Sigmoid colon (tissue), 7 donors: ENCODE results near the gene LTBP3. TPM values are rescaled to one million over a fixed set of nuclear protein-coding genes. Genes with fewer than 3 reads are reported as not detected.

ENCODE experiments used
- DNase-seq: peaks from one replicate; pipeline ENCODE4 v3.0.0-alpha.2; 2019
- H3K27ac ChIP-seq, 4 donors: fragments of 200-600 bp; sonication (generic); one replicate each; pipeline ENCODE4 v1.5.1; 2016 to 2019; ENCODE audit warnings: mild to moderate bottlenecking in 1 of 4
- H3K27me3 ChIP-seq, 3 donors: fragments of 200-600 bp; sonication (generic); one replicate each; pipeline ENCODE4 v1.5.1; 2019; ENCODE audit warnings: mild to moderate bottlenecking in 1 of 3
- H3K36me3 ChIP-seq, 4 donors: fragments of 200-600 bp; sonication (generic); one replicate each; pipeline ENCODE4 v1.5.1; 2016 to 2019
- H3K4me1 ChIP-seq, 4 donors: fragments of 200-600 bp; sonication (generic); one replicate each; pipeline ENCODE4 v1.5.1; 2017 to 2019
- H3K4me3 ChIP-seq, 4 donors: fragments of 200-600 bp; sonication (generic); one replicate each; pipeline ENCODE4 v1.5.1; 2017 to 2019; ENCODE audit warnings: mild to moderate bottlenecking in 2 of 4, moderate library complexity in 1 of 4
- H3K9me3 ChIP-seq, 4 donors: fragments of 200-600 bp in 3 of 4; sonication (generic) in 3 of 4; one replicate each; pipeline versions ENCODE4 v1.5.1 to v1.6.1; 2013 to 2019
- EP300 ChIP-seq, 4 donors: sonication (generic); formaldehyde crosslinking; IDR thresholded peaks; one replicate each; pipeline ENCODE4 v1.6.1; 2017; ENCODE audit warnings: antibody characterized with exemption in 4 of 4
- POLR2A ChIP-seq, 2 donors: fragments of 450-650 bp; IDR thresholded peaks; one replicate each; pipeline ENCODE4 v1.6.1; 2016; ENCODE audit warnings: antibody characterized with exemption in 2 of 2, mild to moderate bottlenecking in 2 of 2, moderate library complexity in 2 of 2
- POLR2AphosphoS5 ChIP-seq, 4 donors: sonication (generic); formaldehyde crosslinking; IDR thresholded peaks; one replicate each; pipeline ENCODE4 v1.6.1; 2017; ENCODE audit warnings: antibody characterized with exemption in 4 of 4
- WGBS, 2 donors: extraction: QIAGEN DNeasy Blood & Tissue Kit; methylation state at CpG; one replicate each; pipeline ENCODE4 v1.1.7; 2013; 5-methylcytosine and 5-hydroxymethylcytosine counted together
- intact Hi-C: fragments of 100-400 bp; cut with DNase I; formaldehyde crosslinking; loops from one replicate; pipeline ENCODE4 v1.15.1; 2023
- polyA plus RNA-seq, 3 donors: library from polyadenylated mRNA; stranded (reverse); fragments of 200-250 nt; gene quantifications; one replicate each; pipeline ENCODE4 v1.2.3, GENCODE V29; 2013
- small RNA-seq, 3 donors: library from RNA; depleted of rRNA; stranded (forward); fragments of <200 nt; gene quantifications; one replicate each; pipeline ENCODE3, GENCODE V24; 2016
- total RNA-seq, 4 donors: library from RNA; depleted of rRNA; stranded (reverse); fragments of >200 nt; gene quantifications; one replicate each; pipeline ENCODE4 v1.1.0, GENCODE V29; 2016
- TF ChIP-seq, protein P1 (sequence below), 4 experiments: fragments of 450-650 bp in 3 of 4; fragments of 200-600 bp in 1 of 4; IDR thresholded peaks; one replicate each; pipeline ENCODE4 v1.5.1; 2016 to 2019; ENCODE audit warnings: antibody characterized with exemption in 4 of 4, mild to moderate bottlenecking in 3 of 4, moderate library complexity in 2 of 4
- donor health status: healthy with polysubstance abuse.
- donor health status: Bipolar disorder and iron deficiency.
- donor health status: healthy.

LTBP3 gene
- total and polyA plus RNA-seq, 7 donors: 3.9 to 268 (median 79.6) TPM

DNA sequence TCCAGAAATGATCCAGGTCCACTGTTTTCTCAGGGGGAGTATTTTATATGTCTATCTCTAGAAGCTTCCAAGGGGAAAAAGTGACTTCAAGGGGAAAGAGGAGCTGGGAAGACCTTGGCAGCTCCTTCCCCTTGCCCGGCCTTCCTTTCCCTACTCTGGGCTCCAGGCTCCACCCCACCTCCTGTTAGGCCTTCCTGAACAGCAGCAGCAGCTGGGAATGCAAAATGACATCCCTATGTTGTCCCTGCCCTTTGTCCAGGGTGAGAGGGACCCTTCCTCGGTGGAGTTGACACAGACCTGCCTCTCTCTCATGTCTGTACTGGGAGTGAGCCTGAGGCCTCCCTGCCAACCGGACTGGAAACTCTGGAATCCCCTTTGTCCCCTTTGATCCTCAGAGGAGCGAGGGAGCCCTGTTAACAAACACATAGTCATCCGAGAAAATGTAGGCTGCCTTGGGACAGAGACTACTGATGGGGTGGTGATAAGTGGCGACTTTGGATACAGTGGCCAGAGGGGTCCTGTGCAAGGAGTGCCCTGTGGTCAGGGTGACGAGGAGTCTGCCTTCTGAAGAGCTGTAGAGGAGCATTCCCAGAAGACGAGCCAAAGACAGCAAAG is 68.3 kb downstream of the LTBP3 start:
- 38 to 65% methylated on average over 8 of the region's 8 CpGs for WGBS, 2 donors
- no peaks in the 10 kb centered on the region for H3K36me3 ChIP-seq

GRCh38 chr11:65489035-65489705 is 69.0 kb downstream of the LTBP3 start:
- WGBS, 2 donors: 69 to 72% methylated on average over 10 of the region's 10 CpGs
- no peaks in the 10 kb centered on the region for H3K27me3 ChIP-seq
- H3K4me1 ChIP-seq: peaks cover 4 to 94% (median 93%) of the 10 kb centered on the region in 4 donors
- H3K4me3 ChIP-seq: no peak overlapping the region
- no peaks in the 10 kb centered on the region for H3K36me3 ChIP-seq
- H3K27ac ChIP-seq: peak overlapping the region; percentile 92 to 100 (median 97)
- no peaks in the 10 kb centered on the region for H3K9me3 ChIP-seq
- peak; percentile 89 for DNase-seq
- TF ChIP-seq, protein P1, sequence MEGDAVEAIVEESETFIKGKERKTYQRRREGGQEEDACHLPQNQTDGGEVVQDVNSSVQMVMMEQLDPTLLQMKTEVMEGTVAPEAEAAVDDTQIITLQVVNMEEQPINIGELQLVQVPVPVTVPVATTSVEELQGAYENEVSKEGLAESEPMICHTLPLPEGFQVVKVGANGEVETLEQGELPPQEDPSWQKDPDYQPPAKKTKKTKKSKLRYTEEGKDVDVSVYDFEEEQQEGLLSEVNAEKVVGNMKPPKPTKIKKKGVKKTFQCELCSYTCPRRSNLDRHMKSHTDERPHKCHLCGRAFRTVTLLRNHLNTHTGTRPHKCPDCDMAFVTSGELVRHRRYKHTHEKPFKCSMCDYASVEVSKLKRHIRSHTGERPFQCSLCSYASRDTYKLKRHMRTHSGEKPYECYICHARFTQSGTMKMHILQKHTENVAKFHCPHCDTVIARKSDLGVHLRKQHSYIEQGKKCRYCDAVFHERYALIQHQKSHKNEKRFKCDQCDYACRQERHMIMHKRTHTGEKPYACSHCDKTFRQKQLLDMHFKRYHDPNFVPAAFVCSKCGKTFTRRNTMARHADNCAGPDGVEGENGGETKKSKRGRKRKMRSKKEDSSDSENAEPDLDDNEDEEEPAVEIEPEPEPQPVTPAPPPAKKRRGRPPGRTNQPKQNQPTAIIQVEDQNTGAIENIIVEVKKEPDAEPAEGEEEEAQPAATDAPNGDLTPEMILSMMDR (IDR thresholded peaks at IDR 0.05): no peak
- TF ChIP-seq EP300 (IDR thresholded peaks at IDR 0.05): peak in 2 of 4 donors; percentile 59 to 80
- TF ChIP-seq POLR2AphosphoS5 (IDR thresholded peaks at IDR 0.05): peak; percentile 49 to 74 (median 66)
- no peak for TF ChIP-seq POLR2A (IDR thresholded peaks at IDR 0.05)
- intact Hi-C loops: no loop called here

More for the DNA sequence above, 68.3 kb downstream of the LTBP3 start:
- H3K27me3 ChIP-seq: no peaks in the 10 kb centered on the region
- H3K4me1 ChIP-seq: peaks cover 4 to 97% (median 96%) of the 10 kb centered on the region in 4 donors
- intact Hi-C loops: no loop called here
- peak overlapping the region; percentile 92 to 100 (median 97) for H3K27ac ChIP-seq
- no peak overlapping the region for H3K4me3 ChIP-seq
- no peaks in the 10 kb centered on the region for H3K9me3 ChIP-seq
- no peak for TF ChIP-seq POLR2A (IDR thresholded peaks at IDR 0.05)
- TF ChIP-seq, protein P1 (IDR thresholded peaks at IDR 0.05): no peak
- TF ChIP-seq EP300 (IDR thresholded peaks at IDR 0.05): no peak
- TF ChIP-seq POLR2AphosphoS5 (IDR thresholded peaks at IDR 0.05): no peak
- DNase-seq: peak; percentile 87

Small RNA genes within 50 kb of the gene (small RNA-seq; reads per million reads assigned to genes)
- gene AP001362.1: 0 reads per million in 3 donors
- gene RF01684: 0 reads per million in 3 donors

Other genes starting within 250 kb of the LTBP3 start
- gene CDC42EP2, start 243.5 kb downstream of the LTBP3 start, total RNA-seq: 10 to 100 TPM; 11.0 to 29.1 (median 16.5) TPM
- gene CDC42EP2, start 243.5 kb downstream of the LTBP3 start, polyA plus RNA-seq: 10 to 100 TPM in 2 of 3 donors, 1 to 10 TPM in 1; 8.8 to 15.0 (median 11.4) TPM
- gene DPF2, start 224.5 kb downstream of the LTBP3 start, total RNA-seq: 10 to 100 TPM; 28.5 to 51.2 (median 40.5) TPM
- gene DPF2, start 224.5 kb downstream of the LTBP3 start, polyA plus RNA-seq: 10 to 100 TPM; 13.8 to 25.4 (median 14.1) TPM
- gene TIGD3, start 203.6 kb downstream of the LTBP3 start, total RNA-seq: under 1 TPM in 3 of 4 donors, not detected in 1; 0.14 to 0.36 (median 0.33) TPM
- under 1 TPM in 2 of 3 donors, not detected in 1; 0.69 to 0.96 TPM for gene TIGD3, start 203.6 kb downstream of the LTBP3 start, polyA plus RNA-seq
- 1 to 10 TPM; 2.5 to 8.9 (median 6.0) TPM for gene SLC25A45, start 175.7 kb downstream of the LTBP3 start, total RNA-seq
- 10 to 100 TPM in 1 of 3 donors, 1 to 10 TPM in 2; 1.2 to 12.8 (median 2.5) TPM for gene SLC25A45, start 175.7 kb downstream of the LTBP3 start, polyA plus RNA-seq
- gene FRMD8, start 171.7 kb downstream of the LTBP3 start, total RNA-seq: 10 to 100 TPM; 10.7 to 27.5 (median 15.6) TPM
- 10 to 100 TPM; 21.6 to 29.0 (median 25.2) TPM for gene FRMD8, start 171.7 kb downstream of the LTBP3 start, polyA plus RNA-seq
- 100 to 1,000 TPM; 142 to 573 (median 268) TPM for gene NEAT1, start 135.6 kb downstream of the LTBP3 start, total RNA-seq
- 100 to 1,000 TPM in 1 of 3 donors, 10 to 100 TPM in 2; 26.8 to 587 (median 78.7) TPM for gene NEAT1, start 135.6 kb downstream of the LTBP3 start, polyA plus RNA-seq
- over 10,000 TPM; 10,511 to 32,672 (median 12,130) TPM for gene MALAT1, start 59.3 kb downstream of the LTBP3 start, total RNA-seq
- gene MALAT1, start 59.3 kb downstream of the LTBP3 start, polyA plus RNA-seq: 1,000 to 10,000 TPM in 1 of 3 donors, 100 to 1,000 TPM in 1, 1 to 10 TPM in 1; 6.6 to 1,968 (median 374) TPM
- gene SCYL1, start 33.3 kb downstream of the LTBP3 start, total RNA-seq: 100 to 1,000 TPM in 1 of 4 donors, 10 to 100 TPM in 3; 67.1 to 100 (median 77.7) TPM
- 10 to 100 TPM; 57.3 to 66.1 (median 61.7) TPM for gene SCYL1, start 33.3 kb downstream of the LTBP3 start, polyA plus RNA-seq
- 10 to 100 TPM; 24.9 to 61.0 (median 58.5) TPM for gene ZNRD2, start 12.1 kb upstream of the LTBP3 start, total RNA-seq
- 10 to 100 TPM; 30.7 to 52.6 (median 36.6) TPM for gene ZNRD2, start 12.1 kb upstream of the LTBP3 start, polyA plus RNA-seq
- gene FAM89B, start 14.2 kb upstream of the LTBP3 start, total RNA-seq: 10 to 100 TPM; 61.2 to 96.7 (median 91.6) TPM
- gene FAM89B, start 14.2 kb upstream of the LTBP3 start, polyA plus RNA-seq: 10 to 100 TPM; 34.0 to 63.3 (median 38.4) TPM
- gene EHBP1L1, start 17.7 kb upstream of the LTBP3 start, total RNA-seq: 100 to 1,000 TPM; 148 to 366 (median 194) TPM
- 10 to 100 TPM; 31.2 to 71.2 (median 71.2) TPM for gene EHBP1L1, start 17.7 kb upstream of the LTBP3 start, polyA plus RNA-seq
- gene KCNK7, start 37.4 kb upstream of the LTBP3 start, total RNA-seq: under 1 TPM in 2 of 4 donors, not detected in 2; 0.54 to 0.71 TPM
- gene KCNK7, start 37.4 kb upstream of the LTBP3 start, polyA plus RNA-seq: 1 to 10 TPM in 1 of 3 donors, not detected in 2; 1.4 TPM
- gene MAP3K11, start 55.9 kb upstream of the LTBP3 start, total RNA-seq: 10 to 100 TPM; 18.5 to 52.1 (median 26.3) TPM
- gene MAP3K11, start 55.9 kb upstream of the LTBP3 start, polyA plus RNA-seq: 10 to 100 TPM; 48.6 to 71.2 (median 71.0) TPM
- gene PCNX3, start 57.4 kb upstream of the LTBP3 start, total RNA-seq: 10 to 100 TPM; 10.7 to 21.3 (median 14.3) TPM
- 10 to 100 TPM in 1 of 3 donors, 1 to 10 TPM in 2; 6.0 to 35.0 (median 6.6) TPM for gene PCNX3, start 57.4 kb upstream of the LTBP3 start, polyA plus RNA-seq
- 10 to 100 TPM; 19.9 to 30.7 (median 28.2) TPM for gene SIPA1, start 79.7 kb upstream of the LTBP3 start, total RNA-seq
- 10 to 100 TPM; 20.3 to 53.6 (median 34.8) TPM for gene SIPA1, start 79.7 kb upstream of the LTBP3 start, polyA plus RNA-seq
- gene RELA, start 104.6 kb upstream of the LTBP3 start, total RNA-seq: 10 to 100 TPM; 36.4 to 62.6 (median 46.9) TPM
- 10 to 100 TPM; 33.6 to 45.6 (median 37.5) TPM for gene RELA, start 104.6 kb upstream of the LTBP3 start, polyA plus RNA-seq
- gene KAT5, start 153.9 kb upstream of the LTBP3 start, total RNA-seq: 10 to 100 TPM; 58.4 to 92.7 (median 74.7) TPM
- 10 to 100 TPM; 51.1 to 81.0 (median 53.9) TPM for gene KAT5, start 153.9 kb upstream of the LTBP3 start, polyA plus RNA-seq
- gene RNASEH2C, start 162.4 kb upstream of the LTBP3 start, total RNA-seq: 100 to 1,000 TPM; 120 to 168 (median 146) TPM
- gene RNASEH2C, start 162.4 kb upstream of the LTBP3 start, polyA plus RNA-seq: 10 to 100 TPM; 45.6 to 68.1 (median 55.7) TPM
- gene AP5B1, start 222.6 kb upstream of the LTBP3 start, total RNA-seq: 10 to 100 TPM in 2 of 4 donors, 1 to 10 TPM in 2; 6.6 to 13.3 (median 10.8) TPM
- gene AP5B1, start 222.6 kb upstream of the LTBP3 start, polyA plus RNA-seq: 10 to 100 TPM in 1 of 3 donors, 1 to 10 TPM in 2; 6.6 to 14.6 (median 9.0) TPM
- not detected for gene OVOL1, start 228.7 kb upstream of the LTBP3 start, total RNA-seq
- 10 to 100 TPM; 16.6 to 30.0 (median 22.7) TPM for gene OVOL1, start 228.7 kb upstream of the LTBP3 start, polyA plus RNA-seq